Heart left ventricle (tissue), 16 donors: ENCODE data around the gene HSD17B2. TPM values are rescaled to one million over a fixed set of nuclear protein-coding genes. Genes with fewer than 3 reads are reported as not detected.

ENCODE experiments used
- ATAC-seq, 4 donors: fragments of 200-7000 bp; cut with Tn5 transposase; one replicate each; pipeline ENCODE4 v1.9.1; 2020 to 2022; ENCODE audit warnings: moderate library complexity in 4 of 4, mild to moderate bottlenecking in 3 of 4, moderate number of reproducible peaks in 1 of 4
- DNase-seq, 5 donors: peaks; one replicate each; pipeline ENCODE4 v3.0.0-alpha.2; 2020
- H3K27ac ChIP-seq, 12 donors: fragments of 200-600 bp; sonication (generic) in 4 of 12; one replicate each; pipeline versions ENCODE4 v1.5.0 to v1.8.0; 2016 to 2022; ENCODE audit warnings: mild to moderate bottlenecking in 2 of 12
- H3K27me3 ChIP-seq, 9 donors: fragments of 200-600 bp; sonication (generic) in 2 of 9; one replicate each; pipeline versions ENCODE4 v1.5.1 to v1.8.0; 2016 to 2022; ENCODE audit warnings: mild to moderate bottlenecking in 3 of 9
- H3K36me3 ChIP-seq, 9 donors: fragments of 200-600 bp; sonication (generic) in 2 of 9; one replicate each; pipeline versions ENCODE4 v1.5.0 to v1.8.0; 2018 to 2022; ENCODE audit warnings: mild to moderate bottlenecking in 2 of 9
- H3K4me1 ChIP-seq, 12 donors: fragments of 200-600 bp; sonication (generic) in 4 of 12; one replicate each; pipeline versions ENCODE4 v1.5.0 to v1.8.0; 2016 to 2022; ENCODE audit warnings: mild to moderate bottlenecking in 3 of 12
- H3K4me3 ChIP-seq, 12 donors: fragments of 200-600 bp; sonication (generic) in 4 of 12; one replicate each; pipeline versions ENCODE4 v1.5.0 to v1.8.0; 2017 to 2022; ENCODE audit warnings: mild to moderate bottlenecking in 9 of 12, moderate library complexity in 4 of 12
- H3K9me3 ChIP-seq, 12 donors: fragments of 200-600 bp; sonication (generic) in 4 of 12; one replicate each; pipeline versions ENCODE4 v1.5.0 to v1.8.0; 2016 to 2022; ENCODE audit warnings: mild to moderate bottlenecking in 1 of 12
- POLR2A ChIP-seq, 2 donors: fragments of 450-650 bp; IDR thresholded peaks; one replicate each; pipeline ENCODE4 v1.6.1; 2017; ENCODE audit warnings: antibody characterized with exemption in 2 of 2, mild to moderate bottlenecking in 2 of 2, moderate library complexity in 2 of 2
- WGBS, 4 donors: extraction: QIAGEN DNeasy Blood & Tissue Kit in 2 of 4; methylation state at CpG; one replicate each; pipeline versions ENCODE4 v1.1.5 to v1.1.7; 2013 to 2018; 5-methylcytosine and 5-hydroxymethylcytosine counted together
- intact Hi-C, 10 donors: fragments of 100-400 bp; cut with DNase I; formaldehyde crosslinking; loops; one replicate each; pipeline versions ENCODE4 v1.11.1 to v1.14.2; 2022
- polyA plus RNA-seq, 2 donors: library from polyadenylated mRNA; stranded (reverse); fragments of 200-250 nt; gene quantifications; one replicate each; pipeline ENCODE4 v1.2.3, GENCODE V29; 2013
- total RNA-seq, 9 donors: library from RNA; depleted of rRNA in 2 of 9; stranded (reverse); fragments of >200 nt in 2 of 9; fragmentation: NEBNext Ultra II Directional in 3 of 9; extraction: Animal tissue kit (Norgen Biotek cat#: 25700) in 3 of 9; gene quantifications; one replicate each; pipeline versions ENCODE4 v1.1.0 to v1.2.4, GENCODE V29; 2016 to 2023
- TF ChIP-seq, protein P1 (sequence below), 12 donors: fragments of 200-600 bp; sonication (generic) in 4 of 12; IDR thresholded peaks; one replicate each; pipeline versions ENCODE4 v1.5.0 to v1.8.0; 2018 to 2022; ENCODE audit warnings: antibody characterized with exemption in 12 of 12, mild to moderate bottlenecking in 5 of 12
- donor health status: ischemic (EF 13 %, LVEDD 7.1; RV severe dilation, severe dysfunction).
- donor health status: healthy with polysubstance abuse.
- donor health status: DM: no; HTN: yes; CAD: no.
- donor health status: DM: no; HTN: no; CAD: no.
- donor health status: ischemic (EF 25% LVEDD 6.9; RV normal size, moderate dysfunction).
- donor health status: ischemic (EF 25% LVEDD 5.7; RV mildly dilated, moderate dysfunction).
- donor health status: healthy.
- donor health status: DM: yes; HTN: yes; CAD: no.
- donor health status: ischemic (EF 35%, LVEDD 5.7; RV mildly dilated, moderate dysfunction).
- donor health status: nonischemic (EF 11% LVEDD 7.7; RV severe dilation, severe dysfunction).
- donor health status: DM: yes; HTN: yes; CAD: no.
- donor health status: PGD.
- donor health status: ischemic (EF 29% LVEDD 5.4; RV normal size, mild dysfunction).
- donor health status: nonischemic (EF 23%, LVEDD 6.1; RV moderate dilation, normal function).

HSD17B2 gene
- total and polyA plus RNA-seq, 11 donors = 0.11 TPM; not detected in 10

DNA sequence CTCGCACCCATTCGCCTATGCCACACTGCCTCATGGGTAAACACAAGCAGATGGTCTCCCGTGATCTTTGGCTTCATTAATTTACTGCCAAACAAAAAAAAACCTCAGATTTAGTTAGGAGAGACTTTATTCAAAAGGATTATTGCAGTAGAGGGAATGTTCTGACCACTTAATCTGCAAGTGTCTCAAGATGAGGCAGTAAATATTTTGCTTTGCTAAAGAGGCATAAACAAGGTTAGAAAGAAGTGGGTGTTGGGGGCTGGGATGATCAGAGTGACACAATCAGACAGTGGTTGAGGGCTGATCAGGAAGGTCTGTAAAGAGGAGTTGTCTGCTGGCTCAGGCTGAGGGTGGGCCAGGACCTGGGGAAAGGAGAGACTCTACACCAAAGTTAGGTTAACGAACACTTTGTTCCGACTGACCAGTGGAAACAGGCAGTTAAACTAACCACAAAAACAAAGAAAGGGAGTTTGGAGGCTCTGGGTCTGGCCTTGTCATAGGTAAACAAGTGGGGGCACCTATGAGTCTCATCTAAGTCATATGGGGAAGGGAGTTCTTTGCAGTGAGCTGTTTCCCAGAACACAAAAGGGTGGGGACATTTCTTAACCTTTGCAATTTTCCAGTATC, 28.5 kb downstream of the HSD17B2 start:
- 62 to 79% (median 72%) methylated on average over 5 of the region's 5 CpGs for WGBS, 4 donors
- ATAC-seq (no peak), DNase-seq (no peak)
- intact Hi-C loops = loop anchor here in 3 of 10 donors (2.0 to 10.0 kb wide), 4 partner anchors 121 to 171 kb away; no protein-coding TSS in a partner anchor
- no peak overlapping the region for H3K4me3 ChIP-seq
- no peaks in the 10 kb centered on the region for H3K9me3 ChIP-seq
- H3K27ac ChIP-seq = no peak overlapping the region
- no peak for TF ChIP-seq POLR2A (IDR thresholded peaks at IDR 0.05)
- no peaks in the 10 kb centered on the region for H3K36me3 ChIP-seq
- peaks cover 0 to 3% (median 0%) of the 10 kb centered on the region in 9 donors for H3K27me3 ChIP-seq
- no peaks in the 10 kb centered on the region for H3K4me1 ChIP-seq

DNA sequence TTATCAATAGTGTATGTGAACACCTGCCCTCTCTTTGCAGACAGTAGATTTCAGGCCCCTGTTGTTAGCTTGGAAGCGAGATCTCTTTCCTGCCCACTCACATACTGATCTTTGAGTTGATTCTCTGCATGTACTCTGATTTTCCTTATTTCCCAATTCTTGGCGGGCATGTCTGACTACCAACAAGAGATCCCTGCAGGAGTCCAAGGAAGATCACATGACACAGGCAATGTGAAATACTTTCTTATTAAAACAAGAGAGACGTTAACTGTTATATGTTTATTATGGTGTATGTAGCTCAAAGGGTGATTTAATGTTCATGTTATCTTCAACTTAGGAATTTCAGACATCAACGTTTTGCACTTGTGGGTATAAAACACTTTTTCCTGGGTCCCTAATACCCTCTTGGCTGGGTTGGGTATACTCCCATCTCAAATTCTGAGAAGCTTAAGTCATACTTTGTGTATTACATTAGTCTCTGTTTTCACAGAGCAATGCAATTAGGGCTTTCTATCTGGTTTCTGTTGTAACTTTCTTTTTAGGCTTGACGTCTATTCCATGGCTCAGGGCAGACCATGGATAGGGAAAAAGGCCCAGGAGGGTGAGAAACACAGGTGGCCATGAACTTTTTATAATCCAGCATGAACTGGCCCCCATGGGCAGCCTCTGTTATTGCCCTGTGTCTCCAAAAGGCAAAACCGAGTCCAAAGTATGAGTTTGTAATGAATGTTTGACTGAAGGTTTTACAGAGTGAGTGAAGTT, 32.2 kb downstream of the HSD17B2 start:
- no peak overlapping the region for H3K27ac ChIP-seq
- no peaks in the 10 kb centered on the region for H3K9me3 ChIP-seq
- no peaks in the 10 kb centered on the region for H3K4me1 ChIP-seq
- H3K4me3 ChIP-seq = no peak overlapping the region
- DNase-seq (no peak), ATAC-seq (no peak)
- 73 to 80% (median 78%) methylated on average over 6 of the region's 6 CpGs for WGBS, 4 donors
- TF ChIP-seq POLR2A (IDR thresholded peaks at IDR 0.05) = no peak
- TF ChIP-seq, protein P1, sequence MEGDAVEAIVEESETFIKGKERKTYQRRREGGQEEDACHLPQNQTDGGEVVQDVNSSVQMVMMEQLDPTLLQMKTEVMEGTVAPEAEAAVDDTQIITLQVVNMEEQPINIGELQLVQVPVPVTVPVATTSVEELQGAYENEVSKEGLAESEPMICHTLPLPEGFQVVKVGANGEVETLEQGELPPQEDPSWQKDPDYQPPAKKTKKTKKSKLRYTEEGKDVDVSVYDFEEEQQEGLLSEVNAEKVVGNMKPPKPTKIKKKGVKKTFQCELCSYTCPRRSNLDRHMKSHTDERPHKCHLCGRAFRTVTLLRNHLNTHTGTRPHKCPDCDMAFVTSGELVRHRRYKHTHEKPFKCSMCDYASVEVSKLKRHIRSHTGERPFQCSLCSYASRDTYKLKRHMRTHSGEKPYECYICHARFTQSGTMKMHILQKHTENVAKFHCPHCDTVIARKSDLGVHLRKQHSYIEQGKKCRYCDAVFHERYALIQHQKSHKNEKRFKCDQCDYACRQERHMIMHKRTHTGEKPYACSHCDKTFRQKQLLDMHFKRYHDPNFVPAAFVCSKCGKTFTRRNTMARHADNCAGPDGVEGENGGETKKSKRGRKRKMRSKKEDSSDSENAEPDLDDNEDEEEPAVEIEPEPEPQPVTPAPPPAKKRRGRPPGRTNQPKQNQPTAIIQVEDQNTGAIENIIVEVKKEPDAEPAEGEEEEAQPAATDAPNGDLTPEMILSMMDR (IDR thresholded peaks at IDR 0.05) = no peak
- intact Hi-C loops = loop anchor here in 1 of 10 donors (10.0 kb wide), 1 partner anchor 132 kb away; no protein-coding TSS in a partner anchor
- H3K36me3 ChIP-seq = no peaks in the 10 kb centered on the region
- no peaks in the 10 kb centered on the region for H3K27me3 ChIP-seq

DNA sequence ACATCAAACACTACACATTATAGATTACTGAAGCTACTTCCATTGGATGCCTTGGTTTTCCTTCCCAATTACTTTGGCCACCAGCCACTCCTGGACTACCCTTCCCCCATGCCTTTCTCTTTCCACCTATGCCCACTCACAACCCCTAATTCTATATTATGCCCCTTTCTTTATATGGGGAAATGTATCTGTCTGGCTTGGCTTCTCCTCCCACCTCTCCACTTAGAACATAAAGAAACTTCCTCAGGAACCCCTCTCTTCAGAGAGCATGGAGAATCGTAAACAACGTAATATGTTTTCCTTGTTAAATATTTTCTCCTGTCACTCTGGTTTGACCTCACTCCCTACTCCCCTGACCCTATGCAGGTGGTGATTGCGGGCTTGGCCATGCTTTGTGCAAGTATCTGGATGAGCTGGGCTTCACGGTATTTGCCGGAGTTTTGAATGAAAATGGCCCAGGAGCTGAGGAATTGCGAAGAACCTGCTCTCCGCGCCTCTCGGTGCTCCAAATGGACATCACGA, 32.8 kb downstream of the HSD17B2 start:
- Histone ChIP-seq H3K9me3 (no peaks in the 10 kb centered on the region), H3K27me3 (peaks cover 0 to 4% (median 0%) of the 10 kb centered on the region in 9 donors), H3K36me3 (no peaks in the 10 kb centered on the region), H3K4me3 (no peak overlapping the region), H3K27ac (no peak overlapping the region), H3K4me1 (no peaks in the 10 kb centered on the region)
- no peak for ATAC-seq
- 90 to 95% (median 92%) methylated on average over 10 of the region's 10 CpGs for WGBS, 4 donors
- TF ChIP-seq, protein P1 (IDR thresholded peaks at IDR 0.05) = no peak
- no peak for TF ChIP-seq POLR2A (IDR thresholded peaks at IDR 0.05)
- intact Hi-C loops = loop anchor here in 1 of 10 donors (10.0 kb wide), 1 partner anchor 133 kb away; no protein-coding TSS in a partner anchor
- no peak for DNase-seq

DNA sequence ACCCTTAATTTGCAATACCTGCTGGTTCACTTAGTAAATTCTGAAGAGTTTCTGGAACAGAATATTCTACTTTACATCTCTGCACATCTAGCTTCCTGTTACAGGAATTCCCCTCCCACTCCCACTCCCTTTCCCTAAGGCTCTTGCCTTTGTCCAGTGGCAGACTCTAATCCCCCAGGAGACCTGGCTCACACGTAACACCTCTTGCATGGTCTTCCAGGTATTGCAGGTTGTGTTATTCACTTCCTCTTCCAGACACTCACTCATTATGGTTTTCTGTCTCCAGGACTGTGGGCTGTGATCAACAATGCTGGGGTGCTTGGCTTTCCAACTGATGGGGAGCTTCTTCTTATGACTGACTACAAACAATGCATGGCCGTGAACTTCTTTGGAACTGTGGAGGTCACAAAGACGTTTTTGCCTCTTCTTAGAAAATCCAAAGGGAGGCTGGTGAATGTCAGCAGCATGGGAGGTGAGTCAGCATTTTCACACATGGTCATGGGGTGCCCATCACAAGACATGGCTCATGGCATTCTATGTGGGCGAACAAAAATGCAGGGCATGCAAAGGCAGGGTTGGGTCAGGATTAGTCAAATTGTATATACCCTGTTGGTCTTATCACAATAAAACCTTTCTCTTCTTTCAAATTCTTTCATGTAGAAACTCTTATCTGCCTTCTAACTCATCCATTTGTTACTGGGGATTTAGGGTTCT, 35.8 kb downstream of the HSD17B2 start:
- ATAC-seq (no peak), DNase-seq (no peak)
- H3K4me1 ChIP-seq = no peaks in the 10 kb centered on the region
- H3K36me3 ChIP-seq = no peaks in the 10 kb centered on the region
- WGBS, 4 donors = 65 to 72% (median 68%) methylated on average over 4 of the region's 4 CpGs
- intact Hi-C loops = no loop called here
- peaks cover 0 to 4% (median 0%) of the 10 kb centered on the region in 9 donors for H3K27me3 ChIP-seq
- H3K9me3 ChIP-seq = peaks cover 0 to 8% (median 0%) of the 10 kb centered on the region in 12 donors
- TF ChIP-seq POLR2A (IDR thresholded peaks at IDR 0.05) = no peak
- TF ChIP-seq, protein P1 (IDR thresholded peaks at IDR 0.05) = no peak
- no peak overlapping the region for H3K27ac ChIP-seq
- no peak overlapping the region for H3K4me3 ChIP-seq
